Nephron (organoid): ENCODE data around the gene ZNF407.
A peak's percentile ranks its signal among the peaks of the same experiment; 100 is the strongest.

Experiments
- H3K27ac Mint-ChIP-seq, 3 experiments: 2 replicates each; pipeline ENCODE4 v1.8.0; 2020; ENCODE audit warnings: mixed read lengths in 3 of 3, mild to moderate bottlenecking in 2 of 3, moderate library complexity in 1 of 3
- H3K27me3 Mint-ChIP-seq: 2 replicates; pipeline ENCODE4 v1.8.0; 2021; ENCODE audit warnings: low read depth, mild to moderate bottlenecking, moderate library complexity, mixed read lengths
- H3K36me3 Mint-ChIP-seq: 2 replicates; pipeline ENCODE4 v1.8.0; 2020; ENCODE audit warnings: low read depth, mixed read lengths
- H3K4me1 Mint-ChIP-seq: 2 replicates; pipeline ENCODE4 v1.8.0; 2020; ENCODE audit warnings: mixed read lengths
- H3K4me3 Mint-ChIP-seq, 3 experiments: 2 replicates each; pipeline ENCODE4 v1.8.0; 2020; ENCODE audit warnings: mild to moderate bottlenecking in 3 of 3, mixed read lengths in 3 of 3, moderate library complexity in 2 of 3
- H3K9me3 Mint-ChIP-seq: 2 replicates; pipeline ENCODE4 v1.8.0; 2020; ENCODE audit warnings: mixed read lengths
- CTCF ChIP-seq, 3 experiments: fragments of 200-600 bp; sonication (generic); IDR thresholded peaks; one replicate each; pipeline ENCODE4 v1.5.0; 2021; ENCODE audit warnings: antibody characterized with exemption in 3 of 3; ENCODE audit not compliant: unreplicated experiment in 3 of 3

ZNF407 gene

GRCh38 chr18:75009296-75009695 is 411.6 kb downstream of the ZNF407 start:
- TF ChIP-seq CTCF (IDR thresholded peaks at IDR 0.05; ENCODE audit: unreplicated experiment in 3 of 3), result no peak
- no peaks in the 10 kb centered on the region for H3K36me3 Mint-ChIP-seq
- H3K27ac Mint-ChIP-seq, result no peak overlapping the region
- peaks cover 2% of the 10 kb centered on the region for H3K9me3 Mint-ChIP-seq
- peaks cover 11% of the 10 kb centered on the region for H3K4me1 Mint-ChIP-seq
- H3K27me3 Mint-ChIP-seq, result peaks cover 4% of the 10 kb centered on the region
- H3K4me3 Mint-ChIP-seq, result no peak overlapping the region

GRCh38 chr18:75009878-75010277 is 412.2 kb downstream of the ZNF407 start:
- H3K27ac Mint-ChIP-seq, result no peak overlapping the region
- no peak overlapping the region for H3K4me3 Mint-ChIP-seq
- no peaks in the 10 kb centered on the region for H3K36me3 Mint-ChIP-seq
- peaks cover 2% of the 10 kb centered on the region for H3K9me3 Mint-ChIP-seq
- peaks cover 11% of the 10 kb centered on the region for H3K4me1 Mint-ChIP-seq
- peaks cover 4% of the 10 kb centered on the region for H3K27me3 Mint-ChIP-seq
- no peak for TF ChIP-seq CTCF (IDR thresholded peaks at IDR 0.05; ENCODE audit: unreplicated experiment in 3 of 3)

DNA sequence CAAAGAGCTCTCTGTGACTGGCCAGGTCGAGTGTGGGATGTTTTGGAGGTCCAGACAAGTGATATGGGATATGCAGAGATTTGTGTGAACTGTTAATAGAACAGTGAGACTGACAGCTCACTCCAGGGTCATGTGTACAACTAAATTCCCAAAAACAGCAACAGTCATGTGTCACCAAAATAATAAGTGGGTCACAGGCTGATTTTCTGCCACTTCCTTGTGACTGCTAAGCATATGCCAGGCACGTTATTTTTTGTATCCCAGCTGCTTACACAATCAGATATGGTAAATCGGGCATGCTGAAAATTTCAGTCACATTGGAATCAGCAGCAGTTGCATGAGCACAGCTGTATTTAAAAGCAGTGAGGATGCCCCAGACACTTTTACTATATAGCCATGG is 412.6 kb downstream of the ZNF407 start:
- peaks cover 2% of the 10 kb centered on the region for H3K9me3 Mint-ChIP-seq
- H3K27me3 Mint-ChIP-seq, result peaks cover 4% of the 10 kb centered on the region
- H3K27ac Mint-ChIP-seq, result no peak overlapping the region
- no peak for TF ChIP-seq CTCF (IDR thresholded peaks at IDR 0.05; ENCODE audit: unreplicated experiment in 3 of 3)
- peaks cover 11% of the 10 kb centered on the region for H3K4me1 Mint-ChIP-seq
- H3K36me3 Mint-ChIP-seq, result no peaks in the 10 kb centered on the region
- no peak overlapping the region for H3K4me3 Mint-ChIP-seq

- Mint-ChIP-seq H3K4me3 (no peak overlapping the region), H3K36me3 (no peaks in the 10 kb centered on the region), H3K27ac (peak overlapping the region in 1 of 3 experiments; percentile 12), H3K27me3 (peaks cover 4% of the 10 kb centered on the region), H3K4me1 (peaks cover 11% of the 10 kb centered on the region), H3K9me3 (peaks cover 2% of the 10 kb centered on the region)
- TF ChIP-seq CTCF (IDR thresholded peaks at IDR 0.05; ENCODE audit: unreplicated experiment in 3 of 3), result no peak
These were observed 413.0 kb downstream of the ZNF407 start for GRCh38 chr18:75010689-75011088.

GRCh38 chr18:75016025-75016717 is 418.5 kb downstream of the ZNF407 start:
- no peaks in the 10 kb centered on the region for H3K4me1 Mint-ChIP-seq
- no peak for TF ChIP-seq CTCF (IDR thresholded peaks at IDR 0.05; ENCODE audit: unreplicated experiment in 3 of 3)
- no peak overlapping the region for H3K27ac Mint-ChIP-seq
- H3K4me3 Mint-ChIP-seq, result no peak overlapping the region
- H3K36me3 Mint-ChIP-seq, result no peaks in the 10 kb centered on the region
- H3K27me3 Mint-ChIP-seq, result no peaks in the 10 kb centered on the region
- no peaks in the 10 kb centered on the region for H3K9me3 Mint-ChIP-seq

DNA sequence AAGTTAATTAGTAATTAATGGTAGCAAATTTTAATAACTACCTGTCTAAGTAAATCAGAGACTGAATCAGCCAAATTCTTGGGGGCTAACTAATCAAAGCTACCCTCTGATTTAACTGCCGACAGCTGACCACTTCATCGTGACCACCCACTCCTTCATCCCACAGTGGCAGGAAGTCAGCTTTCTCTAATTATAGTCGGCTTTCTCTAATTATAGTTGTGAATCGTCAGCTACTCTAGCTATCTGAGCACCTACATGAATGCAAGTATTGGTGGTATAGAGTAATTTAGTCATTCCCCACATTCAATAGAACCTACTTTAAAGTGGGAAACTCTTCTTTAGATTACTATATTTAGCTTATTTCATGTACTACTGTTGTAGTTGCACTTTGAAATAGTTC is 425.8 kb downstream of the ZNF407 start:
- H3K27me3 Mint-ChIP-seq, result no peaks in the 10 kb centered on the region
- peaks cover 9% of the 10 kb centered on the region for H3K4me1 Mint-ChIP-seq
- TF ChIP-seq CTCF (IDR thresholded peaks at IDR 0.05; ENCODE audit: unreplicated experiment in 3 of 3), result no peak
- H3K27ac Mint-ChIP-seq, result no peak overlapping the region
- H3K4me3 Mint-ChIP-seq, result no peak overlapping the region
- no peaks in the 10 kb centered on the region for H3K36me3 Mint-ChIP-seq
- H3K9me3 Mint-ChIP-seq, result no peaks in the 10 kb centered on the region
